Breast epithelium (tissue), 4 donors: ENCODE measurements around the gene WAS. TPM values are rescaled to one million over a fixed set of nuclear protein-coding genes. Genes with fewer than 3 reads are reported as not detected.
"Not testable (repeated sequence)": the region's sequence is repeated elsewhere in the genome, so short reads cannot be mapped to it uniquely, and the experiment has no call there.

Experiments used
- DNase-seq, 2 donors: peaks; one replicate each; pipeline ENCODE4 v3.0.0-alpha.2; 2019; ENCODE audit warnings: low spot score in 2 of 2
- H3K27ac ChIP-seq, 2 donors: fragments of 200-600 bp; sonication (generic) in 1 of 2; one replicate each; pipeline ENCODE4 v1.5.1; 2016 to 2019; ENCODE audit warnings: mild to moderate bottlenecking in 1 of 2
- H3K27me3 ChIP-seq, 2 donors: fragments of 200-600 bp; sonication (generic) in 1 of 2; one replicate each; pipeline versions ENCODE4 v1.5.1 to v1.6.0; 2017 to 2019; ENCODE audit warnings: control low read depth in 1 of 2, mild to moderate bottlenecking in 1 of 2
- H3K36me3 ChIP-seq: fragments of 200-600 bp; one replicate; pipeline ENCODE4 v1.5.1; 2019
- H3K4me1 ChIP-seq, 2 donors: fragments of 200-600 bp; sonication (generic); one replicate each; pipeline ENCODE4 v1.5.1; 2016 to 2019; ENCODE audit warnings: control low read depth in 1 of 2
- H3K4me3 ChIP-seq, 3 donors: fragments of 200-600 bp; sonication (generic); 1 replicate in 2 of 3; 2 replicates in 1 of 3; pipeline ENCODE4 v1.5.1; 2016 to 2019; ENCODE audit warnings: mild to moderate bottlenecking in 3 of 3, moderate library complexity in 2 of 3
- H3K9me3 ChIP-seq, 2 donors: fragments of 200-600 bp; sonication (generic) in 1 of 2; one replicate each; pipeline ENCODE4 v1.5.1; 2016 to 2019; ENCODE audit warnings: control low read depth in 1 of 2
- CTCF ChIP-seq, 3 donors: fragments of 450-650 bp; IDR thresholded peaks; one replicate each; pipeline ENCODE4 v1.5.1; 2016 to 2017; ENCODE audit warnings: antibody characterized with exemption in 3 of 3, mild to moderate bottlenecking in 3 of 3, moderate library complexity in 3 of 3
- POLR2A ChIP-seq: fragments of 450-650 bp; IDR thresholded peaks from one replicate; pipeline ENCODE4 v1.6.1; 2016; ENCODE audit warnings: antibody characterized with exemption, mild to moderate bottlenecking, moderate library complexity
- POLR2AphosphoS5 ChIP-seq, 3 donors: sonication (generic); formaldehyde crosslinking; IDR thresholded peaks; one replicate each; pipeline ENCODE4 v1.6.1; 2017; ENCODE audit warnings: antibody characterized with exemption in 3 of 3
- intact Hi-C: fragments of 100-400 bp; cut with DNase I; formaldehyde crosslinking; loops from one replicate; pipeline ENCODE4 v1.15.1; 2023; ENCODE audit warnings: low total_unique reads
- total RNA-seq, 3 donors: library from RNA; depleted of rRNA; stranded (reverse); fragments of >200 nt; gene quantifications; one replicate each; pipeline ENCODE4 v1.1.0, GENCODE V29; 2016

Gene WAS
- total RNA-seq, 3 donors from 2014 or later: 2.3 to 12.5 (median 6.0) TPM

GRCh38 chrX:48649102-48649501, 34.5 kb upstream of the WAS start:
- Histone ChIP-seq H3K27me3 (peaks cover 0 to 12% of the 10 kb centered on the region in 2 donors), H3K4me1 (no peaks in the 10 kb centered on the region), H3K4me3 (no peak overlapping the region), H3K27ac (no peak overlapping the region), H3K9me3 (no peaks in the 10 kb centered on the region), H3K36me3 (no peaks in the 10 kb centered on the region)
- intact Hi-C loops: no loop called here
- TF ChIP-seq CTCF (IDR thresholded peaks at IDR 0.05) (no peak), POLR2AphosphoS5 (IDR thresholded peaks at IDR 0.05) (no peak), POLR2A (no peak)
- no peak for DNase-seq

- H3K9me3 ChIP-seq, intact Hi-C loops, H3K36me3 ChIP-seq, DNase-seq, H3K4me3 ChIP-seq, H3K4me1 ChIP-seq, H3K27ac ChIP-seq: not testable (repeated sequence)
- H3K27me3 ChIP-seq: peaks cover 0 to 23% of the 10 kb centered on the region in 2 donors
These were observed 31.5 kb upstream of the WAS start for GRCh38 chrX:48652055-48652579.

- H3K4me1 ChIP-seq, H3K9me3 ChIP-seq, H3K27ac ChIP-seq, intact Hi-C loops, H3K36me3 ChIP-seq, DNase-seq: not testable (repeated sequence)
- peaks cover 0 to 33% of the 10 kb centered on the region in 2 donors for H3K27me3 ChIP-seq
- H3K4me3 ChIP-seq: peak overlapping the region in 2 of 3 donors; percentile 9 to 47
These were observed 28.9 kb upstream of the WAS start for GRCh38 chrX:48654746-48655145.

- intact Hi-C loops, H3K9me3 ChIP-seq, DNase-seq, H3K36me3 ChIP-seq, H3K4me1 ChIP-seq, H3K4me3 ChIP-seq, H3K27ac ChIP-seq: not testable (repeated sequence)
- peaks cover 0 to 20% of the 10 kb centered on the region in 2 donors for H3K27me3 ChIP-seq
These were observed 23.9 kb upstream of the WAS start for GRCh38 chrX:48659686-48660085.

GRCh38 chrX:48663241-48663640, 20.4 kb upstream of the WAS start:
- Histone ChIP-seq H3K4me1 (no peaks in the 10 kb centered on the region), H3K36me3 (no peaks in the 10 kb centered on the region), H3K27me3 (peaks cover 0 to 19% of the 10 kb centered on the region in 2 donors), H3K27ac (no peak overlapping the region), H3K9me3 (no peaks in the 10 kb centered on the region), H3K4me3 (no peak overlapping the region)
- DNase-seq: no peak
- TF ChIP-seq POLR2AphosphoS5 (IDR thresholded peaks at IDR 0.05) (no peak), CTCF (IDR thresholded peaks at IDR 0.05) (no peak), POLR2A (no peak)
- intact Hi-C loops: no loop called here

- Histone ChIP-seq H3K4me3 (no peak overlapping the region), H3K27me3 (peaks cover 0 to 22% of the 10 kb centered on the region in 2 donors), H3K4me1 (no peaks in the 10 kb centered on the region), H3K36me3 (no peaks in the 10 kb centered on the region), H3K9me3 (no peaks in the 10 kb centered on the region), H3K27ac (no peak overlapping the region)
- DNase-seq: no peak
- no peak for TF ChIP-seq POLR2A
- no peak for TF ChIP-seq CTCF (IDR thresholded peaks at IDR 0.05)
- TF ChIP-seq POLR2AphosphoS5 (IDR thresholded peaks at IDR 0.05): no peak
- intact Hi-C loops: no loop called here
These were observed 19.4 kb upstream of the WAS start for GRCh38 chrX:48664156-48664555.

GRCh38 chrX:48665991-48666390, 17.6 kb upstream of the WAS start:
- intact Hi-C loops: no loop called here
- Histone ChIP-seq H3K4me3 (no peak overlapping the region), H3K27ac (no peak overlapping the region), H3K4me1 (no peaks in the 10 kb centered on the region), H3K9me3 (no peaks in the 10 kb centered on the region), H3K27me3 (peaks cover 0 to 19% of the 10 kb centered on the region in 2 donors), H3K36me3 (no peaks in the 10 kb centered on the region)
- DNase-seq: no peak
- TF ChIP-seq POLR2AphosphoS5 (IDR thresholded peaks at IDR 0.05) (no peak), POLR2A (no peak), CTCF (IDR thresholded peaks at IDR 0.05) (no peak)
